Stimulated activated CD8-positive, alpha-beta memory T cell treated with anti-CD3 and anti-CD28 coated beads, Interleukin-15, amount 100 ng/mL, for 4 hours (primary cell): ENCODE measurements around the gene GCM1.

Source experiments
- DNase-seq, 2 donors: peaks; one replicate each; pipeline ENCODE4 v3.0.0-alpha.2; 2020; ENCODE audit warnings: low read depth in 2 of 2

GCM1 gene

DNA sequence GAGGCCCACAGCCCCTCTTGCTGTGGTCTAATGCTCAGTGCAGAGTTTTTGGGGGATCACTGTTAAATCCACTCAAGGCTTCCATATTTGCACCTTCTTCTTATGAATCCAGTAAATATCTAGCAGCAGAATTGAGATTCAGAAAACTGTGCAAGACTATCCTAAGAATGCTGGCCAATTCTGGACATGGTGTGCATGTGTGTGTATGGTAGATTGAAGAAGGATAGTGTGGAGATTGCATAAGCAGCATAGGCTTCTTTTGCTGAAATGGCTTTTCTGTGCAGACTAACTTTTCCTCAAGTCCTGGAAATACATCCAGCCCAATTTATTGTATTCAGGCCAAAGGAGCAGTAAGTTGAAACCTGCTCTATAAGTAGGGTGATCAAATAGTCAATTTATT lies 43.7 kb downstream of the GCM1 start:
- DNase-seq: no peak

DNA sequence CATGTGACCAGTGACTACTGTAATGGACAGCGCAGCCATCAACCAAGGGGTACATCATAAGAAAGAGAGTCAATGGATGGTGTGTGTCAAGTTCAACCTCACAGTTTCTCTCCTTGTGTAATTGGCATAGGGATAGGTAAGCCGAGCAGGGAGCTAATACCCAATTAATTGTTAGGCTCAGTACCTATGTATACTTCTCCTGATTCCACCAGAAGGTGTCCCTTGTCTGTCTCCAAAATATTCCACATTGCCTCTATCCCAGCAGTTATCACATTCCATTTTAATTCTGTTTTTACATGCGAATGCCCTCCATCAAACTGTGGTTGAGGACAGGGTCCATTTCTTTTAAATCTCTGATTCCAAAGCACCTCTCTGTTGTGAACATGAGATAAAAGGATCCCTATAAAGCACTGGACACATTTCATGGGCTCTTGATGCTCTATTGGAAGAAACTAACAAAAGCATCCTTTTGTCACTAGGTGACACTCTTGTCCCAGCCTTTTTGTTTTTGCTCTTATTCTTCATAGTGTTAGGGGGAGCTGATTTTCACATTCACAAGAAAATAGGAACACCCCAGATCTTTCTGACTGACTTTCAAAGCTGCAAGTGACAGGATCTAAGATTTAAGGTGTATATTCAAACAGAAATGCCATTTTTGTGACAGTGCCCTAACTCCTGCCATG lies 44.5 kb downstream of the GCM1 start:
- DNase-seq: no peak

DNA sequence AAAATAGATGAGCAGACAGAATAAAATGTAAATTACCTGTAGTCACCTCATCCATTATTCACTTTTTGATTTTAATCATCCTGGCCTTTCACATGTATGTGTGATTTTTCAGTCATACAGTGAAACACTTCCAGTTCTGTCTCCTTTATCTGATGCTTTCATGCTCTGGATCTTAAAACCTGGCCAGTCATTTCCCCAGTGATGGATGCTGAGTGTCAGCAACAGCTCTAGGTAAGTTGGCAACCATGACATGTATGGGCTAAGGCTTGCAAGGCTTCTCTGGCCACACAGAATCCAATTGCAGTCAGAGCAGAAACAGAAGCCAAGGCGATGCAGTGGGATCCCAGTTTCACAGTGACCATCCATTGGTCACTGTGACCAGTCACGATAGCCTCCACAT lies 47.6 kb downstream of the GCM1 start:
- DNase-seq: no peak

DNA sequence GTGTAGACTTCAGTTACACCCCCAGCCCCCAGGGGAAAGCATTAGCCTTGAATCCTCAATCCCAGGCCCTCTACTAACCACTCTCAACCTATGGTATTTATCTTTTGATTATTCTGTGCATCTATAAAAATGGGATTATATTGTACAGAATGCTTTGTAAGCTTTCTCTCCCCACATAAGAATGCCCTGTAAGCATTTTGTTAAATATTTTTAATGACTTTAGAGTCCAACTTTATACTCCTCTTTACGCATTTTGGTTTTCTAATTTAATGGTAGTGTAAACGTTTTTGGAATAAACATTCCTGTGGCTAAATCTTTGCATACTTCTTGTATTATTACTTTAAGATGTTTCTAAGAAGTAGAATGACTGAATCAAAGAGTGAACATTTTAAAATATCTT lies 48.1 kb downstream of the GCM1 start:
- no peak for DNase-seq

DNA sequence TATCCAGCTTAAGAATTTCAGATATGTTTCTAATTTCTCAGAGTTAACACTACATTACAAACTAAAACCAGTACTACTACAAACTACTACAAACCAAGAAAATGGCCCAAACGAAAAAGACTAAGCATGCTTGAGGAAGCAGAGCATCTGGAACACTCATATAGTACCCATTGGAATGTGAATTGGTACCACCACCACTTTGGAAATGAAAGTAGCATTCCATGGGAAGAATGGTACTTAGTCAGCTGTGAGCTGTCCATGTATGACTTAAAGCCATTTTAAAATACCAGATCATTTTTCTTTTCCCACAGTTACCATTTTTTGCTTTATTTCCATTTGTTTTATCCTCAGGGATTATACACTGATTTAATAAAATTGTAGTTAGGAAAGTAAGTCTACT lies 52.9 kb downstream of the GCM1 start:
- no peak for DNase-seq

DNA sequence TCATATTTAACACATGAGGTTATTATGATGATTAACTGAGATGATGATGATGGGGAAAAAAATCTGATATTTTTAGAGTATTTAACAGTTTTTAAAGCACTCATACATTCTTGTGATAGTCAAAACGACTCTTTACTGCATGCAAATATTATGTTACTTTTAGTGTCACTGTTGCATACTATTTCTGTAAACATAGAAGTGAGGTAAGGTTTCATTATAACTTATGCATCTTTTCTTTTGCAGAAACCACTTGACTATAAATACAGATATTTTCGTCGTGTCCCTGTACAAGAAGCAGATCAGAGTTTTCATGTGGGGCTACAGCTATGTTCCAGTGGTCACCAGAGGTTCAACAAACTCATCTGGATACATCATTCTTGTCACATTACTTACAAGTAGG lies 53.4 kb downstream of the GCM1 start:
- no peak for DNase-seq

- DNase-seq: no peak
Measured at GRCh38 chr6:53090576-53090975, 58.1 kb downstream of the GCM1 start.

DNA sequence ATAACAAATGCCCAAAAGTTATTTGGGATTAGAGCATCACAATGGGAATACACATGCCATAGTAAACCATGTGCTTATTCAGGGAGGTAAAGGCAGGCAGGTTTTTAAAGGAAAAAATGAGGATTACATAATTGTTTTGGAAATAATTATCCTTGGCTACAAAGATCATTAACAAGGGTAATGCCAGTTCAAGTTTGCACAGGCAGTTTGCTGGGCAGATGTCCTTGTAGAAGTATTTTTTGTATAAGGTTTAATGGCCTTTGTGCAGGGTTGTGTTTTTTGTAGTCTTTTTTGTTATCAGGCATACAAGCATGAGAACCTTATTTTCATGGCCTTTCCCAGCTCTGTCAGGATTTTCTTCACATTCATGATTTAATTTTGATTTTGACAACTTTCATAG lies 58.7 kb downstream of the GCM1 start:
- DNase-seq: no peak

GRCh38 chr6:53086302-53086701 lies 62.3 kb downstream of the GCM1 start:
- no peak for DNase-seq

DNA sequence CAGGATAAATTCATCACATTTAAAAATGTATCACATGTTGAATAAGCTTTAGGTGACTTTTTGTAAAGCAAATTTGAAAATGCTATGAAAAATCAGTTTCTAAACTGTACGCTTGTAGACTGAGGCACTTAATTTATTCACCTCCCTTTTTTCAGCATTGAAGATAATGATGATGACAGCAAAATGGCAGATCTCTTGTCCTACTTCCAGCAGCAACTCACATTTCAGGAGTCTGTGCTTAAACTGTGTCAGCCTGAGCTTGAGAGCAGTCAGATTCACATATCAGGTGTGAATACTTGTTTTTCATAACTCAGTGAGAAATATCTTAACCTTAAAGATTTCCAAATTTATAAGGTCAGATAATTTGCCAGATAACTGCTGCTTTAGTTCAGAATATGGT lies 67.8 kb downstream of the GCM1 start:
- no peak for DNase-seq
